ENCODE results near the gene RNF11.
"Not testable (repeated sequence)": the region's sequence is repeated elsewhere in the genome, so short reads cannot be mapped to it uniquely, and the experiment has no call there.

The RNF11 gene

DNA sequence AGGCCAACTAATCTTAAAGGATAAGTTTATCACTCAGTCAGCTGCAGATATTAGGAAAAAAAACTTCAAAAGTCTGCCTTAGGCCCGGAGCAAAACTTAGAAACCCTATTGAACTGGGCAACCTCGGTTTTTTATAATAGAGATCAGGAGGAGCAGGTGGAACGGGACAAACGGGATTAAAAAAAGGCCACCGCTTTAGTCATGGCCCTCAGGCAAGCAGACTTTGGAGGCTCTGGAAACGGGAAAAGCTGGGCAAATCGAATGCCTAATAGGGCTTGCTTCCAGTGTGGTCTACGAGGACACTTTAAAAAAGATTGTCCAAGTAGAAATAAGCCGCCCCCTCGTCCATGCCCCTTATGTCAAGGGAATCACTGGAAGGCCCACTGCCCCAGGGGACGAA, 7.6 kb upstream of the RNF11 start:
- DNase-seq = not testable (repeated sequence)

DNA sequence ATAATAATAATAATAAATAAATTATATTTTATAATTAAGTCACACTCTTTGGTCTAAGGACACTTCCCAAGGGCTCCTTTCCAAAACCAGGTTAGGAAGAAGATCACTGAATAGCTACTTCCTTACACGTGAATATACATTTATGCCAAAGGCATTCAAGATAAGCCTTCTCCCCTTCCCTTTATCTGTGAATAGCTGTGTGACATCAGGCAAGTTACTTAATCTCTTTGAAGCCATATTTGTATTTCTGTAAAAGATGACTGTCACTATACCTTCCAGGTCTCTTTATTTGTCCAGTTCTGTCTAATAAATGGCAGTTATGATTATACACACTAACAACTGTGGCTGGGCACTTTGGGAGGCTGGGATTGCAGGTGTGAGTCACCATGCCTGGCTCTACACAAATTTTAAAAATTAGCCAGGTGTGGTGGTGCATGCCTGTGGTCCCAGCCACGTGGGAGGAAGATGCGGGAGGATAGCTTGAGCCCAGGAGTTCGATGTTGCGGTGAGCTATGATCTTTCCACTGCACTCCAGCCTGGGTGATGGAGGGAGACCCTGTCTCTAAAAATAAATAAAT, 5.5 kb upstream of the RNF11 start:
- DNase-seq = no peak

DNA sequence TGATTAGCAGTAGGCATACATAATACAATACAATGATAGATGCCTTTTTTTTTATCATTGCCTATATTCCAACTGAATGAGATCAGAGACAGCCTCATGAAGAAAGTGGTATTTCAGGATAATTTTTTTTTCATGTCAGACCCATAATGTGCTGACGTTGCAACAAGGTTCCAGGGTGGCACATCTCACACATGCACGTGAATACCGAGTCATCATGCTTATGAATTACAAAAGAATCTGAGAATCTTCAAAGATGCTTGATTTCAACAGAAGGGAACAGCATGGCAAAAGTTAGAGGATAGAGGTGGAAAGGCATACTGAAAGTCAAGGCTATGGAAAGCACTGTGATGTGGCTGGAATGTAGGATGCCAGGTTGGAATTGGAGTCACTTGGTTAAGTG, 5.0 kb upstream of the RNF11 start:
- no peak for DNase-seq

DNA sequence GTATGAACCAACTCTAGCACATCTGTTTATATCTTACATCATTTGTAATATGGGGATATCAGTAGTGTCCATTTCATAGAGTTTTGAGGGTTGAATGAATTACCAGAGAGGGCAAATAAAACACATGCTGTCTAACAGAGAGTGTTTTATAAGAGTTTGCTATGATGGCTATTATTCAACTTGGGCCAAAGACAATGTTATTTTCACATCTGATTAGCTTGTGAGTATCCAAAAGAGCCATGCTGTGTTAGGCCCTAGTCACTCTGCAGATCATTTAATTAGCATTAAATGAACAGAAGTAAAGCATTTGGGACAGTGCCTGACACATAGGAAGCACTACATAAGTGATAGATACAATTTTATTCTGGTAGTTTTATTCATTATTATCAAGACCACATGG, 4.2 kb upstream of the RNF11 start:
- DNase-seq = no peak

DNA sequence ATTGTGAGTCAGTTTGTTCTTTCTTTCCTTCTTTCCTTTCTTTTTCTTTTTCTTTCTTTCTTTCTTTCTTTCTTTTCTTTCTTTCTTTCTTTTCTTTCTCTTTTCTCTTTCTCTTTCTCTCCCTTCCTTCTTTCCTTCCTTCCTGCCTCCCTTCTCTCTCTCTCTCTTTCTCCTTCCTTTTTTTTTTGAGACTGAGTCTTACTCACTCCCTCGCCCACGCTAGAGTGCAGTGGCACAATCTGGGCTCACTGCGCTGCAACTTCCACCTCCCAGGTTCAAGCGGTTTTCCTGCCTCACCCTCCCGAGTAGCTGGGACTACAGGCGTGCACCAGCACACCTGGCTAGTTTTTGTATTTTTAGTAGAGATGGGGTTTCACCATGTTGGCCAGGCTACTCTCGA, 1.8 kb upstream of the RNF11 start:
- DNase-seq = not testable (repeated sequence)

DNA sequence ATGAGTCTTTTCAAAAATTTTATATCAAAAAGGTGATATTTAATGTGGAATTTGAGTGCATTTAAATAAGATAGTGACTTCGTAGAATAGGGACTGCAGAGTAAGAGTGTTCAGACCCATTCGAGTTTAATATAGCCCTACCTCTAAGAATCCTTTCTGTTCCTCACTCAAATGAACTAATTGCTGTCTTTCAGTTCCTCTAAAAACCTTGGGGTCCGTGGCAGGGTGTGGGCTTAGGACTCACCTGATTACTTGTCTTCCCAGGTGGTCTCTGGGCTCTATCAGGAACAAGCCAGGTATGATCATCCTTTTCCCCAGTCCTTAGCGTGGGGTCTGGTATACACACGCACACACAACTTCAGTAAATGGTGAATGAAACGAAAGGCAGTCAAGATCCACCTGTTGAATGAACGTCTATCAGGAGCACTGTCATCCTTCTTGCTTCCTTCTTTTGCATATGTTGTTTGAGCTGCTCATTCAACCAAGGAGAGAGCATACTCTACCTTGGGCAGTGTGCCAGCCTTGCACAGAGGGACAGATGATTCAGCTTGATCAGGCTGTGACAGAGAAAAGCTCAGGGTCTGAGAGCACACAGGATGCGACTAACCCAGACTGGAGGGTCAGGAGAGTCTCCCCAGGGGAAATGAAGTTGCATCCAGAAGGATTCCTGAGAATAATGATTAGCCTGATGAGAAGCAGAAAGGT, 1.2 kb upstream of the RNF11 start:
- peak; percentile 61 to 76 for DNase-seq

DNA sequence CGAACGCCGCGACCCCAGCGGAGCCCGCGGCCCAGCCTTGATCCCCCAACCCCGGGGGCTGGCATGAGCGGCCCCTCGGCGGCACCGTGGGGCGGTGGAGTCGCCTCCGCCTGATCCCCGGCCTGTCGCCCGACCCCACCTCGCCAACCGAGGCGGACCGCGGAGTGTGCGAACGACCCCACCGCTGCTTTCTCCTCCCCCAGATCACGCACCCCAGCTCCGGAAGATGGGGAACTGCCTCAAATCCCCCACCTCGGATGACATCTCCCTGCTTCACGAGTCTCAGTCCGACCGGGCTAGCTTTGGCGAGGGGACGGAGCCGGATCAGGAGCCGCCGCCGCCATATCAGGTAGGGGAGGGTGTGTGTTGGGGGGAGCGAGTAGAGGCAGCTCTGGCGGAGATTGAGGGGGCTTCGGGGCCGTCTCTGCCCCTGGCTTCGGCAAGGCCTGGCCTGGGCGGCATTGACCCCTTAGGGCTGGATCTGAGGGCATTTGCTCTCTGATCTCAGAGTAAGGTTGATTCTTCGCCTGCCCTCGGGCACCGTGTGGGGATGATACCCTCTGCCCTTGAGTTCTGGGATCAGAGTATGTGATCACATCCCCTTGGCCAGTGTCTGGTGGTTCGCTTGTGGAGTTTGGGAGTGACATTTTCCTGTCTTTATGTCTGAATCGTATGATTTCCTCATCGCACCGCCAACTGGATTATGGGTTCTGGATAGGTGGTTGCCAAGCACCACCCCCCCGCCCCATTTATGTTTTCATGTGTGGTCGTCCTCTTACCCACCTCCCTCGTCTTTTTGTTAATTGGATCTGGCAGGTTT, 668 bp downstream of the RNF11 start:
- DNase-seq = peak in 1 of 2 experiments; percentile 53

DNA sequence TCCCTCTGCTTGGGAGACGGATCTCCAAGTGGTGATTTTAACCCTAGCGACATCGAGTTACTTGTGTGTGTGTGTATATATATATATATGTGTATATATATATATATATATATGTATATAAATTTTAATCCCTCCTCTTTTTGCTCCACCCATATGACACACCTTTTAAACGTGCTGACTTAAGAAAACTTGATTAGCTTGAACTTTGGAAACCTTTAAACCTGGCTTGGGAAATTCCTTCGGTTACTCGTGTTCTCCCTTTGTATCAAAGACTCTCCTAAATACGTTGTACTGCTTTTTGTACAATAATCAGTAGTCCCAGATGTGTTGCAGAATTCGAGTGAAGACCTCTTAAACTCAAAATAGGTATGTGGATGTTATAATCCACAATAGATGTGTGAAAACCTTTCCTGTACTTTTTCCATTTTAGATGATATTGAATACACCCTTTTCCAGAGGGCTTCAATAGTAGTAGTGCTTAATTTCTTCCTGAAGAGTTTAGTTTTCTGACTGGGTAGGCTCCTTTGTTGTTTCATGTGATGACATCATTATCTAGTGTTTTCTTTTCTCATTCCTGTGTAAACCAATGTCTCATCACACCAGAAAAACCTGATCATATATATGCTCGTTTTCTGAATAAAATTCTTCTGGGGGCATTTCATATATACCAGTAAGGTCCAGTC, 1.4 kb downstream of the RNF11 start:
- DNase-seq = peak; percentile 35 to 53

DNA sequence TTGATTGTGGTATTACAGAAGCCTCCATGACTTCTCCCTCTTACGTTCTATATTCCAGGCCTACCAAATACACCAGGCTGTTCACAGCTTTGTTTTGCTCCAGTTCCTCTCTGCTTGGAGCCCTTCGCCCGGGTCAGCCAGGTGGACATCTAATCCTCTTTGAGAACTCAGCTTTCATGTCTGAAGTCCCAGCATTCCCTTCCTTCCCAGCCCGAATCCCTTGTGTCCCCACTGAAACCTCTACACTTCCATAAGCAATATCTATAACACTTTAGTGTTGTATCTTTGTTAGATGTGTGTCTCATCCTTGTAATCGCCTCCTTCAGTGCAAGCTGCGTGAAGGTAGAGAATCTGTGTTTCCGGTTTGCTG, 1.9 kb downstream of the RNF11 start:
- DNase-seq = no peak

DNA sequence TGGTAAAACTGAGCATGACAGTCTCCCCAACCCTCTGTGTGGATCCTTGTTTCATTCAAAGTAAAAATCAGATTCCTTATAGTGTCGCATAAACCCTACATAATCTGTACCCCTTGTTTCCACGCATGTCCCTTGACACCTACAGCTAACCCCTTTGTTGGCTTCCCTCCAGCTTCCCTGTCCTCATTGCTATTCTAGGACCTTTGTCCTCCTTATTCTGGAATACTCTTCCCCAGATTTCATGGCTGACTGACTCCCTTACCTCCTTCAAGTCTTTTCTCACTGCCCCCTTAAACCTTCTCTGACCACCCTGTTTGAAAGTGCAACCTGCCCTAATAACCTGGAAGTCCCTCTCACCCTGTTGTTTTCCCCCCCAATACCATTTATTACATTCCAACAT, 4.0 kb downstream of the RNF11 start:
- no peak for DNase-seq

DNA sequence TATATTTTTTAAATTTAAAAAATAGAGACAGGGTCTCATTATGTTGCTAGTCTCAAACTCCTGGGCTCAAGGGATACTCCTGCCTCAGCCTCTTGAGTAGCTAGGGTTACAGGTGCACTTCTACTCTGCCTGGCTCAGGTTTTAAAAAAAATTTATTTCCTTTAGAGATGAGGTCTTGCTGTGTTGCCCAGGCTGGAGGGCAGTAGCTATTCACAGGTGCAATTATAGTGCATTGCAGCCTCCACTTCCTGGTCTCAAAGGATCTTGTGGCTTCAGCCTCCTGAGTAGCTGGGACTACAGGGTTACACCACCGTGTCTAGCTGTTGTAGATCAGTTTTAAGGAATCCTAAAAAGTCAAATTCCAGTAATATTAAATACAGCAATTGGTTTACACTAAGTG, 5.0 kb downstream of the RNF11 start:
- no peak for DNase-seq

DNA sequence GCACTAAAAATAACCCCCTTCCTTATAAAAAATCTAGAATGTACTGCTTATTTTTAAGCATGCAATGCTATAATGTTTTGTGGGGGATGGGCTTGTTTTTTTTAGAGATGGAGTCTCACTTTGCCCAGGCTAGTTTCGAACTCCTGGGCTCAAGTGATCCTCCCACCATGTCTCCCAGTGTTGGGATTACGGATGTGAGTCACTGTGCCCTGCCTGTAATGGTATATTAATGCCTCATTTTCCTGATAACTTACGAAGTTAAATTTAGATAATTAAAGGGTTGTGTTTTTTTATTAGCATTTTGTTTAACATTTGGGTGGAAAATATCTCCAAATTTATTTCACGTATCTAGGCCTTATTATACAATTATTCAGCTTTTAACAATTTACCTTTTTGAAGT, 6.5 kb downstream of the RNF11 start:
- DNase-seq = no peak

DNA sequence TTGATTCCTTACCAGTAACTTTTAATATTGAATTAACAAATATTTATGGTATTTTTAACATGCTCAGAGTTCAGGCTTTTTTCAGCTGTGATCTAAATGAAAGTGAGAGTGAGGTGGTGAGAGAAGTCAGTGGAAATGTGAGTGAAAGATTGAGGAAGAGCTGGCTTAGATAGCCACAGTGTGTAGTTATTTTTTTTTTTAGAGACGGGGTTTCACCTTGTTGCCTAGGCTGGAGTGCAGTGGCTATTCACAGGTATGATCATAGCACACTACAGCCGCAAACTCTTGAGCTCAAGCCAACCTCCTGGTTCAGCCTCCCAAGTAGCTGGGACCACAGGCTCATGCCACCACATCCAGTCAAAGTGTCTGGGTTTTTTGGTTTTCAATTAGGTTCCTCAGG, 10.9 kb downstream of the RNF11 start:
- DNase-seq = no peak

DNA sequence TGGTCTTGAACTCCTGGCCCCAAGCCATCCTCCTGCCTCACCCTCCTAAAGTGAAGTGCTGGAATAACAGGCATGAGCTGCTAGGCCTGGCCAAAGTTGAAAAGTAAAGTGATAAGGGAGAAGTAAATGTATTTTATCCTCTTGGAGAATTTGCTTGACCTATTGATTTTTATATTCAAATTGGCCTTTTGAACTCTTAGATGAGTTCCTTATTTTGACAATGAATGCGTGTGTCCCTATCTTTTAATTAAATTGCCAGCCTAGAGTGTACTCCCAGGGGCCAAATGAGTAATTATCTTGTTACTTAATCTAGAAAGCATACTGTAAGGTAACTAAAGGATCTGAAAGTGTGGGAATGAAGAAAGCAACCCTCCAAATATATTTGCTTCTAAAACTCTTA, 11.4 kb downstream of the RNF11 start:
- DNase-seq = no peak

DNA sequence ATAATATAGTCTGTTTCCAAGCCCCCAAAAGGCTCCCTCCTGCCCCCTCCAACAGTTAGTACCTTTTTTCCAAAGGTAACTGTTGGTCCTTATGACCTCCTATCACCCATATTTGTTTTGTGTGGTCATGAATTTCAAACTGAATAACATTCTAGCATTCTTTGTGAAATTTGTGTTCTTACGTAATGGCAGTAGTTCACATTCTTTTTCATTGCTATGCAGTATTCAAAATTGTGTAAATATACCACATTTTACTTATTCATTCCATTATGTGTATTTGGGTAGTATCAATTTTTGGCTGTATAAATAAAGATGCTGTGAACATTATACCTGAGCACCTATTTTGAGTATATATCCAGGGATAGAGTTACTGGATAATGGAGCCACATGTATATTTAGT, 13.4 kb downstream of the RNF11 start:
- no peak for DNase-seq

DNA sequence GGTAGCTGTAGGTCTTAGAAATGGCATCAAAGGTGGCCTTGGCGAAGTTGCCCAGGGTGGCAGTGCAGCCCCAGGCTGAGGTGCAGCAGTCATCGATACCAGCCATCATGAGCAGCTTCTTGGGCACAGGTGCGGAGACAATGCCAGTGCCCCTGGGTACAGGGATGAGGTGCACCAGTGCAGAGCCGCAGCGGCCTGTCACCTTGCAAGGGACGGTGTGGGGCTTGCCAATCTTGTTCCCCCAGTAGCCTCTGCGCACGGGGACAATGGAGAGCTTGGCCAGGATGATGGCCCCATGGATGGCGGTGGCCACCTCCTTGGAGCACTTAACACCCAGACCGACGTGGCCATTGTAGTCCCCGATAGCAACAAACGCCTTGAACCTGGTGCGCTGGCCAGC, 14.7 kb downstream of the RNF11 start:
- DNase-seq = not testable (repeated sequence)

DNA sequence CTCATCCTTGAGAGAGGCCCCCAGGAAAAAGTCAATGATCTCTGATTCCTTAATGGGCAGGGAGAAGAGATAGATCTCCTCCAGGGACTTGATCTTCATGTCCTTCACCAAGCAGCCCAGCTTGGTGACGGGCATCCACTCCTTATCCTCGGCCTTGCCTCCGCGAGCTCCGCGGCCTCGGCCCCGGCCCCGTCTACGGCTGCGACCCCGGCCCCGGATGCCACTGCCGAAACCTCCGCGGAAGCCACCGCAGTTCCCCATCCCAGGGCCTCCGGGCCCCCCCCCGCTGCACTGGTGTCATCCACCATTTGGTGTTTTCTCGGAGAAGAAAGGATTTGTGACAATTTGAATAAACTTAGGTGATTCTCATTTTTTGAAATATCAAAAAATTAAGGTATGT, 15.1 kb downstream of the RNF11 start:
- not testable (repeated sequence) for DNase-seq

DNA sequence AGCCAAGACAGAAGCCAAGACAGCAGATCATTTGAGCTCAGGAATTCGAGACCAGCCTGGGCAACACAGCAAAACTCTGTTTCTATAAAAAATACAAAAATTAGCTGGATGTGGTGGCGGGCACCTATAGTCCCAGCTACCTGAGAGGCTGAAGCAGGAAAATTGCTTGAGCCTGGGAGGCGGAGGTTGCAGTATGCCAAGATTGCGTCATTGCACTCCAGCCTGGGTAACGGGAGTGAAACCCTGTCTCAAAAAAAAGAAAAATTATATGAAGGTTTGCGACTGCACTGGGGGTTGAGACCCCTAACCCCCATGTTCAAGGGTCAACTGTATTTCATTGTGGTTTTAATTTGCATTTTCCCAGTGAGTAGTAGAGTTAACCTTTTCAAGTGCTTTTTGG, 16.3 kb downstream of the RNF11 start:
- DNase-seq = no peak

DNA sequence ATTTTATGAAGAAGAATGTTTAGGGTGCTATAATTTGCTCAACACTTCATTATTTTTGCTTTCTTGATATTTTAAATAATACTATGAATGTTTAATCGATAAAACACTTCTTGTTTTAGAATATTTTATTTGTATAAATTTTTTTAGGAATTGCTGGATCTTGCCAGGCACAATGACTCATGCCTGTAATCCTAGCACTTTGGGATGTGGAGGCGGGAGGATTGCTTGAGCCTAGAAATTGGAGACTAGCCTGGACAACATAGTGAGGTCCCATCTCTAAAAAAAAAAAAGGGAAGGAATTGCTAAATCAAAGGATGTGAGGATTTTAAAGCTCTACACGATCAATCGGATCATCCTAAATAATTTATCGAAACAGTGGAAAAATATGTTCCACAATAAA, 17.6 kb downstream of the RNF11 start:
- no peak for DNase-seq

DNA sequence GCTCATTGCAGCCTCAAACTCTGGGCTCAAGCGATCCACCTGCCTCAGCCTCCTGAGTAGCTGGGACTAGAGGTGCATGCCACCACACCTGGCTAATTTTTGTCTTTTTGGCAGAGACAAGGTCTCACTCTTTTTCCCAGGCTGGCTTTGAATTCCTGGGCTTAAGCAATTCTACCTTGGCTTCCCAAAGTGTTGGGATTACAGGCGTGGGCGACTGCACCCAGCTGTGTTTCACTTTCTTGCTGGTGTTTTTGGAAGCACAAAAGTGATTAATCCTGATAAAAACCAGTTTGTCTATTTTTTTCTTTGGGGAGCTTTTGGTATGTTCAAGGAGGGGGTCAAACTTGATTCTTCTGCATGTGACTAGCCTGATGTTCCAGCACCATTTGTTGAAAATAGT, 19.3 kb downstream of the RNF11 start:
- no peak for DNase-seq

DNA sequence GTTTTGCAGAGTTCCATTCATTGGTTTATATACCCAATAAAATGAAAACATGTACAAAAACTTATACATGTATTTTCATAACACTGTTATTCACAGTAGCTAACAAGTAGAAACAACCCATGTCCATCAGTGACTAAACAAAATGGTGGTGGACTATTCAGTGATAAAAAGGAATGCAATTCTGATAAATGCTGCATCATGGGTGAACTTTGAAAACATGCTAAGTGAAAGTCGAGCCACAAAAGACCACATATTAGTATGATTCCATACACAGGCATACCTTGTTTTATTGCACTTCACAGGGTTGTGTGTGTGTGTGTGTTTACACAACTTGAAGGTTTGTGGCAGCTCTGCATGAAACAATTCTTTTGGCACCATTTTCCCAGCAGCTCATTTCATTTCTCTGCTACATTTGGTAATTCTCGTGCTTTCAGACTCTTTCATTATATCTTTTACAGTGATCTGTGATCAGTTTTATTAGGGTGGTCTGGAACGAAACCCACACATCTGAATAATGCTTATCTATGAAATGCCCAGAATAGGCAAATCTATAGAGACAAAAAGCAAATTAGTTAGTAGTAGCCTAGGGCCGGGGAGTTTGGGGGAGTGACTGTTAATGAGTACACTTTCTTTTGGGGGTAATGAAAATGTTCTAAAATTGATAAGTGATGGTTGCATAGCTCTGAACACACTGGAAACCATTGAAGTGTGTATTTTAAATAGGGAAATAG, 27.2 kb downstream of the RNF11 start:
- no peak for DNase-seq

DNA sequence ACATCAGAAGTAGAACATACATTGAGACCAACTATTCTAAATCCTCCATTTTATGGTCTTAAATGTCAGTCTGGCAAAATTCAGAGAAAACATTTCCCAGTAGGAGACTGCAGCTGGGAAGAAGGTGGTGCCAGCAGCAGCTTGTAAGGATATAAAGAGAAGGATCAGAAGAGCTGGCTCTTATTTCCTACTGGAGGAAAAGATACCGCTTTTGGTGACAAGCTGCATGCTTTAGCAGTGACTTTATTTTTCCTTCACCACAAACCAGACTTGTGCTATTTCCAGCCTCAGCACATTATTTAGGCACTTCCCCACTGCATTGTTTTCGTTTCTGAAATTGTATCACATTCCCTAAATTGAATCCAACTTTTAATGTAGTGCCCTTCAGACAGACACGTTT, 28.4 kb downstream of the RNF11 start:
- peak; percentile 49 to 54 for DNase-seq

DNA sequence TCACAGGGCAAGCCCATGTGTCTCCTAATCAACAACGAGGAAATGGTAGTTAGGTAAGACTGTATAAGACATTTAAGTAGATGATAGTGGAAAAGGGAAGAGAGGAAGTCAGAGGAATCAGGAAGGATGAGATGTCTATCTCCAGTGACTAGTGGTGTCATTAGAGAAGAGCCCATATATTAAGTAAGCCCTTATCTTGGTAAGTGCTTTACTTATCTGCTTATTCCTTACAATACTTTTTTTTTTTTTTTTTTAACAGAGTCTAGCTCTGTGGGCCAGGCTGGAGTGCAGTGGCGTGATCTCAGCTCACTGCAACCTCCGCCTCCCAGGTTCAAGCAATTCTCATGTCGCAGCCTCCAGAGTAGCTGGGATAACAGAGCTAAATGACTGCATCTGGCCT, 29.5 kb downstream of the RNF11 start:
- DNase-seq = peak; percentile 18 to 23

All from Kasumi-1 (cell line).